Astrocyte (in vitro differentiated cells and primary cell): ENCODE data around the gene NFAT5.

Source experiments
- EZH2 ChIP-seq: IDR thresholded peaks from 2 replicates; pipeline ENCODE4 v1.6.1; 2012; ENCODE audit warnings: mild to moderate bottlenecking, low read length, inconsistent platforms; ENCODE audit not compliant: insufficient read depth
- TF ChIP-seq, protein P1 (sequence below): IDR thresholded peaks from 2 replicates; pipeline ENCODE4 v1.5.1; 2011; ENCODE audit warnings: low read depth, mild to moderate bottlenecking, inconsistent platforms, low read length, moderate library complexity; ENCODE audit not compliant: insufficient read depth

DNA sequence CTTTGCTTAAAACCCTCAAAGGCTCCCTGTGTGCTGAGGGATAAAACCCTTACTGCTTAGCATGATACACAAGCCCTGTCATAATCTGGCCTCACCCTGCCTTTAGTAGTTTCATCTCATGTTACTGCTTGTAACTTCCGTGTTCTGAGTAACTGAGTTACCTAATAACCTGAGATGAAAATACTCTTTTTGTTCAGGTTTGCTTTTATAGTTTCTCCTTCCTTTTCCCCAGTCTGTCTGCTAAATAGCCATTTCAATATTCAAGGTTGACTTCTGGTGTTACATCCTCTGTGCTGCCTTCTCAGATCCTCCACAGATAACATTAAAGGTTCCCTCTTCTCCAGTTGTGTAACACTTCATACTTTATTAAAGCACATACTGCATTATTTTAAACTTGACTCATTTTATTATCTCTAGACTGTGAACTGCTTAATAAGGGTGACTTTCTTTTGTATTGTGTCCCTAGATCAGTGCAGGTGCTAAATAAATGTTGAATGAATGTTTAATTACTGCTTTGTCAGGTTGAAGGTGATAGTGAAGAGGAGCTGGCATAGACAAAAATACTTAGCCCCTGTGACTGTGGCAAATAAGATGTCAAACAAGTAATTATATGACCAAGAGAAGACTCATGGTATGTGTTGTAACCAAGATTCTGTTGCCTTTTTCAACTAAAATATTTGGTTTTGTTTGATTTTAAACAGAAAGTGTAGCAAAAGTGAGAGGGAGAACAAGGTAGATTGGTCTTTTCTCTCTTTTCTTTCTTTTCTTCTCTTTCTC lies 47.8 kb downstream of the NFAT5 start:
- TF ChIP-seq EZH2 = no peak
- TF ChIP-seq, protein P1, sequence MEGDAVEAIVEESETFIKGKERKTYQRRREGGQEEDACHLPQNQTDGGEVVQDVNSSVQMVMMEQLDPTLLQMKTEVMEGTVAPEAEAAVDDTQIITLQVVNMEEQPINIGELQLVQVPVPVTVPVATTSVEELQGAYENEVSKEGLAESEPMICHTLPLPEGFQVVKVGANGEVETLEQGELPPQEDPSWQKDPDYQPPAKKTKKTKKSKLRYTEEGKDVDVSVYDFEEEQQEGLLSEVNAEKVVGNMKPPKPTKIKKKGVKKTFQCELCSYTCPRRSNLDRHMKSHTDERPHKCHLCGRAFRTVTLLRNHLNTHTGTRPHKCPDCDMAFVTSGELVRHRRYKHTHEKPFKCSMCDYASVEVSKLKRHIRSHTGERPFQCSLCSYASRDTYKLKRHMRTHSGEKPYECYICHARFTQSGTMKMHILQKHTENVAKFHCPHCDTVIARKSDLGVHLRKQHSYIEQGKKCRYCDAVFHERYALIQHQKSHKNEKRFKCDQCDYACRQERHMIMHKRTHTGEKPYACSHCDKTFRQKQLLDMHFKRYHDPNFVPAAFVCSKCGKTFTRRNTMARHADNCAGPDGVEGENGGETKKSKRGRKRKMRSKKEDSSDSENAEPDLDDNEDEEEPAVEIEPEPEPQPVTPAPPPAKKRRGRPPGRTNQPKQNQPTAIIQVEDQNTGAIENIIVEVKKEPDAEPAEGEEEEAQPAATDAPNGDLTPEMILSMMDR = no peak
